Calu3 (cell line): Measurements from ENCODE around the gene ARHGAP15. TPM values are rescaled to one million over a fixed set of nuclear protein-coding genes. Genes with fewer than 3 reads are reported as not detected.

ENCODE experiments used
- BruUV-seq: library from RNA; stranded (reverse); fragments of 400-500 nt; replicated peaks from 2 replicates; lab custom pipeline; 2021; lab: Mats Ljungman, UMichigan
- CTCF ChIA-PET: fragments of 300-600 bp; sonication (Branson Sonifier 250); formaldehyde crosslinking; loops from one replicate; lab custom pipeline; 2022; ENCODE audit warnings: antibody characterized with exemption; lab: Charles Lee
- DNase-seq: peaks from one replicate; pipeline ENCODE4 v3.0.0; 2022
- H3K27ac Mint-ChIP-seq: one replicate; pipeline ENCODE4 v1.8.0; 2022; ENCODE audit warnings: mixed read lengths; ENCODE audit not compliant: unreplicated experiment
- H3K27me3 Mint-ChIP-seq: one replicate; pipeline ENCODE4 v1.8.0; 2022; ENCODE audit warnings: mixed read lengths; ENCODE audit not compliant: unreplicated experiment
- H3K36me3 Mint-ChIP-seq: one replicate; pipeline ENCODE4 v1.8.0; 2022; ENCODE audit warnings: mild to moderate bottlenecking, moderate library complexity, mixed read lengths; ENCODE audit not compliant: insufficient read depth, unreplicated experiment
- H3K4me1 Mint-ChIP-seq: one replicate; pipeline ENCODE4 v1.8.0; 2022; ENCODE audit warnings: mild to moderate bottlenecking, low read depth, mixed read lengths; ENCODE audit not compliant: unreplicated experiment
- H3K4me3 Mint-ChIP-seq: one replicate; pipeline ENCODE4 v1.8.0; 2022; ENCODE audit warnings: mild to moderate bottlenecking, low read depth, moderate library complexity, mixed read lengths; ENCODE audit not compliant: unreplicated experiment
- H3K9me3 Mint-ChIP-seq: one replicate; pipeline ENCODE4 v1.8.0; 2022; ENCODE audit warnings: low read depth, mixed read lengths; ENCODE audit not compliant: unreplicated experiment
- intact Hi-C: fragments of 100-400 bp; cut with micrococcal nuclease; formaldehyde crosslinking; loops from one replicate; pipeline ENCODE4 v1.10.0; 2022; ENCODE audit not compliant: unreplicated experiment
- total RNA-seq: library from RNA; stranded (reverse); gene quantifications from 2 replicates; pipeline ENCODE4 v1.2.3, GENCODE V29; 2022
- TF ChIP-seq, protein P1 (sequence below): fragments of 200-600 bp; IDR thresholded peaks from one replicate; pipeline ENCODE4 v1.8.0; 2022; ENCODE audit warnings: antibody characterized with exemption; ENCODE audit not compliant: unreplicated experiment

Gene ARHGAP15
- total RNA-seq, 1 experiment from 2014 or later = not detected

DNA sequence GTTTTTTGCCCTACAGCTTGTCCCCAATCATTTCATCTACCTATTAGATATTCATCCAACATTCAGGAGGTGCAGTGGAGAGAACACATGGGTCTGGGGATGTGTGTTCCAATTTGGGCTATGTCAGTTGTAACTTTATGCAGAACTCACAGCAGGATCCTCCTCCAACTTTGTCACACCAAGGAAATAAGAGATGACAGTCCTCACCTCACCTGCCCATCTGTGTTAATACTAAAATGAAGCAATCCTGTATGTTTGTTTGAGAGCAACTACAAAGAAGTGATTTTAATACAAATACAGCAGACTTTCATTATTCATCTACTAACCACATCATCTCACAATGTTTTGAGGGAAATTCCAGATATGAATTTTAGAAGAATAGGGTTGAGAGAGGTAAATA, 126.7 kb downstream of the ARHGAP15 start:
- no peaks in the 10 kb centered on the region for H3K36me3 Mint-ChIP-seq
- no peak overlapping the region for H3K27ac Mint-ChIP-seq
- no peaks in the 10 kb centered on the region for H3K4me1 Mint-ChIP-seq
- peaks cover 4% of the 10 kb centered on the region for H3K9me3 Mint-ChIP-seq
- intact Hi-C loops = no loop called here
- TF ChIP-seq, protein P1, sequence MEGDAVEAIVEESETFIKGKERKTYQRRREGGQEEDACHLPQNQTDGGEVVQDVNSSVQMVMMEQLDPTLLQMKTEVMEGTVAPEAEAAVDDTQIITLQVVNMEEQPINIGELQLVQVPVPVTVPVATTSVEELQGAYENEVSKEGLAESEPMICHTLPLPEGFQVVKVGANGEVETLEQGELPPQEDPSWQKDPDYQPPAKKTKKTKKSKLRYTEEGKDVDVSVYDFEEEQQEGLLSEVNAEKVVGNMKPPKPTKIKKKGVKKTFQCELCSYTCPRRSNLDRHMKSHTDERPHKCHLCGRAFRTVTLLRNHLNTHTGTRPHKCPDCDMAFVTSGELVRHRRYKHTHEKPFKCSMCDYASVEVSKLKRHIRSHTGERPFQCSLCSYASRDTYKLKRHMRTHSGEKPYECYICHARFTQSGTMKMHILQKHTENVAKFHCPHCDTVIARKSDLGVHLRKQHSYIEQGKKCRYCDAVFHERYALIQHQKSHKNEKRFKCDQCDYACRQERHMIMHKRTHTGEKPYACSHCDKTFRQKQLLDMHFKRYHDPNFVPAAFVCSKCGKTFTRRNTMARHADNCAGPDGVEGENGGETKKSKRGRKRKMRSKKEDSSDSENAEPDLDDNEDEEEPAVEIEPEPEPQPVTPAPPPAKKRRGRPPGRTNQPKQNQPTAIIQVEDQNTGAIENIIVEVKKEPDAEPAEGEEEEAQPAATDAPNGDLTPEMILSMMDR = no peak
- BruUV-seq = no TSS peak
- no peak for DNase-seq
- CTCF ChIA-PET = no interaction called here
- no peaks in the 10 kb centered on the region for H3K27me3 Mint-ChIP-seq
- H3K4me3 Mint-ChIP-seq = no peak overlapping the region

DNA sequence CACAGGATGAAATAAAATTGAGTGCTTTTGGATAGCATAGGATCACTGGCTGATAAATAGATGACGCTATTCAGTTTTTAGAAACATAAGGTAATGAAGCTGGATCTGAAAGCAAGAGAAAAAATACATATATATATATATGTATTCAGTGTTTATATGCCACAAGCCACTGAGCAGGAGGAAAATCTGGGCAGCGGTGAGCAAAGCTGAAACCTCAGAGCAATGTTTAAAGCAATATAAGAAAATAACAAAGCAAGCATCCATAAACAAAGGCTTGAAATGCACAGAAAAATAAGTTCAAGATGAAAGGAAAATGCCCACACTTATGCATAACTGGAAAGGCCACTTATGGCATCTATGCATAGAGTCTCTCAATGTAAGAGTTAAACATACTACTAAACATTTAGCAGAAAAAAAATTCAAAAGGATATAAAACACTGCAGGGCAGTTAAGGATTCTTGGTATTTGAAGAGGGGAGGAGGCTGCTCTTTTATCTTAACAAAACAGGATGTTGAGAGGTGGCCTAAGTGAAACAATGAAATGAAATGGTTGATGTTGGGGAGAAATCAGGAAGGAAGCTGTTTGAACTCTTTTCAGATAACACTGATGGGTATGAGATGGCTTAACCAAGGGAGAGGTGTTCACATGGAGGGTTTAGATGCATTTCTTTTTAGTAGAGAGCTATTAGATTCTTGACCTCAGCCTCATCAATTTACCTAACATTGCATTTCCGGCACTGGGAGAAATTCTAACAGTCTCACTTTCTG, 129.1 kb downstream of the ARHGAP15 start:
- intact Hi-C loops = no loop called here
- Mint-ChIP-seq H3K4me1 (no peaks in the 10 kb centered on the region), H3K36me3 (no peaks in the 10 kb centered on the region), H3K27ac (no peak overlapping the region), H3K27me3 (no peaks in the 10 kb centered on the region), H3K4me3 (no peak overlapping the region), H3K9me3 (no peaks in the 10 kb centered on the region)
- BruUV-seq = no TSS peak
- no peak for DNase-seq
- CTCF ChIA-PET = interaction anchor here (0.9 to 1.8 kb wide), 4 partner anchors 95 to 224 kb away, joined by 3 to 5 read pairs (median 4); no protein-coding TSS in a partner anchor
- TF ChIP-seq, protein P1 = no peak

DNA sequence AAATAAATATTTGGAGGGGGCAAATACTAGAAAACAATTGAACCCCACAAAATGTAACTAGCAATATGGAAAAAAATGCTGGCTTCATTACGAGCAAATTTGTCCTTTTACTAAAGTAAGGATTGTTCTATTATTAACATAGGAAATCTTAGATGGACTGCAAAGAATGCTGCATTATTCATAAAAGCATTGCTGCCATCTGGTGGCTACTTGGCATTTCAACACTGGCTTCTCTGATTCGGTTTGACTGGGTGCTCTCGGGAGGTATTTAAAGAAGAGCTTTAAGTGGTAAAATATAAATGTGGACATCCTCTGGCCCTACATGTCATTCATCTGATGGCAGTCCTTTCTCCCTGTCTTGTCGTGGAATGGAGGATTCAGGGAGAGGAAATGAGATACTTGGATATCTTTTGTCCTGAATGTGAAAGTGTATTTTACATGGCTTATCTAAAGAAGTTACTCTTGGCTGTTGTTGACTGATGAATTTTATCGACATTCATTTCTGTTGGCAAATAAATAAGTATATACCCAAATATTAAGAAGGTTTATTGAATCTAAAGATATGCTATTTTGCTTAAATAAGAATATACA, 130.2 kb downstream of the ARHGAP15 start:
- Mint-ChIP-seq H3K9me3 (no peaks in the 10 kb centered on the region), H3K27me3 (no peaks in the 10 kb centered on the region), H3K27ac (no peak overlapping the region), H3K4me1 (no peaks in the 10 kb centered on the region), H3K36me3 (no peaks in the 10 kb centered on the region), H3K4me3 (peak overlapping the region; percentile 39)
- BruUV-seq = no TSS peak
- TF ChIP-seq, protein P1 = peak; percentile 69
- CTCF ChIA-PET = interaction anchor here (0.7 to 1.8 kb wide), 6 partner anchors 97 to 225 kb away, joined by 3 to 6 read pairs (median 4); no protein-coding TSS in a partner anchor
- DNase-seq = peak; percentile 58
- intact Hi-C loops = loop anchor here (1.0 kb wide), 4 partner anchors 54 to 225 kb away; no protein-coding TSS in a partner anchor

DNA sequence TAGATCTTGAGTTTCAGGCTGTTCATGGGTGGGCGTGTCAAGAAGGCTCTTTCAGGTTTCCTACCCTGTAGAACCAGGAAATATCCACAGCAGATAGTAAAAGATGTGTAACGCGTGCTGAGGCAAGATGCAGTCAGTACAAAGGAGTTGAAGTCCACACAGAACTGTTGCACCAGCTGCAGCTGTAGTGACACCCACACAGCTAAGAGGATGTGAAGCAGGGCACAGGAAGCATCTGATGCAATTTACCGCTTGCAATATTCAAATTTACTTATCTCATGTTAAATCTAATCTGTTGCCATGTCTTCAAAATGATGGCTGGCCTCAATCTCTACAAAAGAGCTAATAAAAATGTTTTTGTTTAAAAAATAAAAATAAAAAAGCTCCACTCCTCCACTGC, 132.8 kb downstream of the ARHGAP15 start:
- CTCF ChIA-PET = no interaction called here
- TF ChIP-seq, protein P1 = no peak
- H3K4me1 Mint-ChIP-seq = no peaks in the 10 kb centered on the region
- no peak for DNase-seq
- no peaks in the 10 kb centered on the region for H3K27me3 Mint-ChIP-seq
- no peaks in the 10 kb centered on the region for H3K9me3 Mint-ChIP-seq
- H3K4me3 Mint-ChIP-seq = no peak overlapping the region
- intact Hi-C loops = no loop called here
- H3K36me3 Mint-ChIP-seq = no peaks in the 10 kb centered on the region
- no peak overlapping the region for H3K27ac Mint-ChIP-seq
- BruUV-seq = no TSS peak
